Retinal pigment epithelial cell (primary cell): ENCODE data around the gene CFAP157.

Source experiments
- DNase-seq: peaks from one replicate; pipeline ENCODE4 v3.0.0-alpha.2; 2010; ENCODE audit warnings: low read depth
- H3K4me3 ChIP-seq: 2 replicates; pipeline ENCODE4 v1.5.1; 2011; ENCODE audit warnings: mild to moderate bottlenecking, low read length, control low read depth, moderate library complexity
- TF ChIP-seq, protein P1 (sequence below): conservative IDR thresholded peaks from 2 replicates; pipeline ENCODE4 v1.5.1; 2011; ENCODE audit warnings: low read depth, low read length, control low read depth, inconsistent platforms

CFAP157 gene

DNA sequence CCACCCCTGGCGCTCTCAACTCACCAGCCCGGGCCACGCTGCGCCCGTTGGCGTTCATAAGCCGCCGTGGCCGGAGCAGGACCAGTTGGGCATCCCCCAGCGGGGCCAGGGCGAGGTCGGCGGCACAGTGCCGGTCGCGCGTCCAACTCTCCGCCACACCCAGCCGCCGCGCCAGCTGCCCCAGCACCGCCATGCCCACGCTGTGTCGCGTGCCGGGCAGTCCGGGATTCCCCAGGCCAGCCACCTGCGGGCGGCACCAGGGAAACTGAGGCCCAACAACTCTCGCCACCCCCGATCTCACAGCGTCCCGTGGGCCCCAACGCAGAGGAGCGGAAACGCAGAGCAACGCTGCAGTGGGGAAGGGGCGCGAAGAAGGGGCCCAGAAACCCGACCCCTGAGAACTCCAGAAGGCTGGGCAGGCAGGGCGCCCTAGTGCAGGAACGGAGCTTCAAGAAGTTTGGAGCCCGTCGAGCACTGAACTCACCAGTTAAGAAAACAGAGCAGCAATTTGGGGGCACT, 8.2 kb downstream of the CFAP157 start:
- TF ChIP-seq, protein P1, sequence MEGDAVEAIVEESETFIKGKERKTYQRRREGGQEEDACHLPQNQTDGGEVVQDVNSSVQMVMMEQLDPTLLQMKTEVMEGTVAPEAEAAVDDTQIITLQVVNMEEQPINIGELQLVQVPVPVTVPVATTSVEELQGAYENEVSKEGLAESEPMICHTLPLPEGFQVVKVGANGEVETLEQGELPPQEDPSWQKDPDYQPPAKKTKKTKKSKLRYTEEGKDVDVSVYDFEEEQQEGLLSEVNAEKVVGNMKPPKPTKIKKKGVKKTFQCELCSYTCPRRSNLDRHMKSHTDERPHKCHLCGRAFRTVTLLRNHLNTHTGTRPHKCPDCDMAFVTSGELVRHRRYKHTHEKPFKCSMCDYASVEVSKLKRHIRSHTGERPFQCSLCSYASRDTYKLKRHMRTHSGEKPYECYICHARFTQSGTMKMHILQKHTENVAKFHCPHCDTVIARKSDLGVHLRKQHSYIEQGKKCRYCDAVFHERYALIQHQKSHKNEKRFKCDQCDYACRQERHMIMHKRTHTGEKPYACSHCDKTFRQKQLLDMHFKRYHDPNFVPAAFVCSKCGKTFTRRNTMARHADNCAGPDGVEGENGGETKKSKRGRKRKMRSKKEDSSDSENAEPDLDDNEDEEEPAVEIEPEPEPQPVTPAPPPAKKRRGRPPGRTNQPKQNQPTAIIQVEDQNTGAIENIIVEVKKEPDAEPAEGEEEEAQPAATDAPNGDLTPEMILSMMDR: no peak
- DNase-seq: no peak
- peak overlapping the region; percentile 88 for H3K4me3 ChIP-seq

DNA sequence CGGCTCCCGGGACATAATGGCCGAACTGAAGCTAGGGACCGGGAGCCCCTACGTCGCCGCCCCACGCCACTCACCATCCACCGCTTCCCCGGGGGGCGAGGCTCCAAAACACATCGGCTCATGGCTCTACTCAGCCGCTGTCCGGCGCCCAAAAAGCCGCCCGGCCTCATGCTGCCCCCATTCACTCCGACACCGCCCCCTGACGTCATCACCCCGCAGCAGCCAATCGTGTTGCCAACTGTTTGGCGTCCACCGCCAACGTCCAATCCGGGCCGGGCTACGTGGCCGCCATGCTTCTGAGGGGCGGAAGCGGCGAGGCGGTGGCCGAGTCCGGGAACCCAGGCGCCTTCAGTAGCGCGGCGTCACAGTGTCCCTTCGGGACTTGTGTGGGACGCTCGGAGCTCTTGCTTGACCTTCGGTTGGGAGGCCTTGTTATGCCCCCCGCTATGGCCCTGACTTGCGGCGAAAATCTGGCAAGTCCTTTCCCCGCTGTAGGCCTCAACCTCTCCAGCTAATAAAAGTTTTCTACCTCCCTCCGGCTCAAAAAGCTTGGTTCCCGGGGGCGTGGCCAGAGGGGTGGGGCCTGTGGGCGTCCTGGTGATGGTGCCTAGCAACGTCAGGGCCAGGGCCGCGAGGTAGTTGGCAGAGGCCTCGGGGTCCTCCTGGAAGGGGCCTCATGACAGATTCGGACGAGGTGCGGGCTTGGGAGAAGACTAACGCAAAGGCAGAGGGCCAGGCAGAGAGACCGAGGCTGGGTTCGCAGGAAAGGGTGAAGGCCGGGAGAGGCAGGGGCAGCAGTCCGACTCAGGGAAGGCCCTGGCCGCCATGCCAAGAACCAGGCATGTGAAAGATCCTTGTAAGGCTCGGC, 8.9 kb downstream of the CFAP157 start, which contains the start of the genes PTRH1 and TTC16:
PTRH1 (minus strand) TSS at position 194 of the 868 bp plus-strand sequence; CDS start at position 170, 24 bp downstream.
TTC16 (plus strand) TSS at position 610 of the 868 bp plus-strand sequence; CDS start at position 677, 67 bp downstream.
- peak; percentile 67 for DNase-seq
- H3K4me3 ChIP-seq: peak within 1 kb of the TSS; percentile 88
- TF ChIP-seq, protein P1: no peak

DNA sequence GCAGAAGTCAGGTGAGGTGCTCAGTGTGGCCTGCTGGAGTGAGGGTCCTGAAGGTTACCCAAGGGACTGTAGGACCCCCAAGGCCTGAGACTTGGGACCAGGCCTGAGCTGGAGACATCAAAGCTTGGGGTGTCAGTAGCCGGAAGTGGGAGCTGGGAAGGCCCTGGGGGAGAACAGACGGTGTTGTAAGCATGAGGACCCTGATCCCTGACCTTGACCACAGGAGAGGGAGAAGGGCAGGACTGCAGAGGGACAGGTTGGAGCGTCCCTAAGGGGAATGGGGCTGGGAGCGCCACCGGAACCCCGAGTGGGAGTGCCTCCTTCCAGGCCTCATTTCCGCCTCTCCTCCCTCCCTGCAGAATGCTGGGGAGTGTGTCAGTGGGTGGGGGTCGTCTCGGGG, 9.6 kb downstream of the CFAP157 start:
- TF ChIP-seq, protein P1: no peak
- H3K4me3 ChIP-seq: no peak overlapping the region
- DNase-seq: no peak

DNA sequence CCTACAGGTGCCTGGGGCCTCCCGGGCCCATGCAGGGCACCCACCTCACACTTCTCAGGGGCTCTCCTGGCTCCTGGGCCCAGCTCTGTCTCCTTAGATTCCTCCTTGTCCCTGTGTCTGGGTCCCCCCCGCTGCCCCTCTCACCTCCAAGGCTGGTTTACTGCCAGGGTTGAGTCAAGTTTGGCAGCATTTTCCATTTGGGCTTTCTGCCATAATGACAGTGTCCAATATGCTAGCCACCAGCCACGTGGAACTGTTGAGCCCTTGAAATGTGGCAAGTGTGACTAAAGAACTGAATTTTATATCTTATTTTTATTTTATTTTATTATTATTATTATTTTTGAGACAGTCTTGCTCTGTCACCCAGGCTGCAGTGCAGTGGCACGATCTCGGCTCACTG, 11.0 kb downstream of the CFAP157 start:
- H3K4me3 ChIP-seq: no peak overlapping the region
- TF ChIP-seq, protein P1: no peak
- no peak for DNase-seq

DNA sequence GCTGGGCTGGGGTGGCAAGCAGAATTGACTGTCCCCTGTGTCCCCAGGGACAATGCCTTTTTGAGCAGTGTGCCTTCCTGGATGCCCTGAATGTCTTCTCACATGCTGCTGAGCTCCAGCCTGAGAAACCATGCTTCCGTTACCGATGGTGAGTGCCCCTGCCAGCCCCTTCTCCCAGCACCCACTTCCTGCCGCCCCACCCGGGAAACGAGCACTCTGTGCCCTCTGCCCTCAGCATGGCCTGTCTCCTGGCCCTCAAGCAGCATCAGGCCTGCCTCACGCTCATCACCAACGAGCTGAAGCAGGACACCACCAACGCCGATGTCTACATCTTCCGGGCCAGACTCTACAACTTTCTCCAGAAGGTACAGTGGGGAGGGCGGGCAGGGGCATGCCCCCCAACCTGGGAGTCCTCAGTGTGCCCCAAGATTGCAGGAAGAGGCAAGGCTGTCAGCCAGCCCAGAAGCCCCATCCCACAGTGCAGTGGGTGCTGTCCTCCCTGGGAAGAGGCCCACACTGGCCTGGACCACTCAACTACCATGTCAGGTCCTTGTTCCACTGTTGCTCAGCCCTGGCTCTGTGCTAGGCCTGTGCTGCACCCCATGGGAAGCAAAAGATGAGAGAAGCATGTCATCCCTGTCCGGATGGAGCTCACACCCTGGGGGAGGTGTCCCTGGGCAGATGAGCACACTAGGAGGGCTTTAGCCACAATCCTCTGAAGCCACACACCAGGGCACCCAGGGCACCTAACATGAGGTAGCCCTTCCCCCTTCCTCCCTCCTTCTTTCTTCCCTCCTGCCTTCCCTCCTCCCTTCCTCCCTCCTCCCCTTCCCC, 13.5 kb downstream of the CFAP157 start:
- TF ChIP-seq, protein P1: no peak
- H3K4me3 ChIP-seq: no peak overlapping the region
- DNase-seq: no peak

DNA sequence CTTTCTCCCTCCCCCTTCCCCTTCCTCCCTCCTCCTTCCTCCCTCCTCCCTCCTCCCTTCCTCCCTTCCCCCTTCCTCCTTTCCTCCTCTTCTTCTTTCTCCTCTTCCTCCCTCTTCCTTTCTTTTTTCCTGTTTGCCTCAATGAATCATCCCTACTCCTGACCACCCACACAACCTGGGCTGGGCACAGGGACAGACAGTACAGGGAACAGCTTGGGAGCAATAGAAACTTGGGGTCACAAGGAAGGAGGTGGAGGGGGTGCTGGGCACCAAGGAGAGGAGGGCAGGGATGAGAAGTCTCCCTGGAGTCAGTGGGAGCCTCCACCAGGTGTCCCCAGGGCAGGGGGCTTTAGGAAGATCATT, 14.1 kb downstream of the CFAP157 start:
- H3K4me3 ChIP-seq: no peak overlapping the region
- DNase-seq: no peak
- TF ChIP-seq, protein P1: no peak
